NCI-H1092 treated with DMSO at 0.1 percent for 48 hours (cell line): Measurements from ENCODE around the gene VENTX.

Source experiments
- DNase-seq: peaks from one replicate; lab custom pipeline; 2025; lab: John Stamatoyannopoulos, UW

VENTX gene

GRCh38 chr10:133237588-133238465 is at the start of gene VENTX:
Gene VENTX (plus strand): TSS chr10:133237855. CDS start chr10:133237915, 60 bp downstream.
- DNase-seq: no peak

GRCh38 chr10:133187906-133188681 is 49.6 kb upstream of the VENTX start:
- DNase-seq: no peak

GRCh38 chr10:133189256-133189655 is 48.4 kb upstream of the VENTX start:
- no peak for DNase-seq

- no peak for DNase-seq
Measured at GRCh38 chr10:133189726-133190125, 47.9 kb upstream of the VENTX start.

- no peak for DNase-seq
Measured at GRCh38 chr10:133190225-133190624, 47.4 kb upstream of the VENTX start.

- DNase-seq: no peak
Measured at GRCh38 chr10:133191651-133192050, 46.0 kb upstream of the VENTX start.

- no peak for DNase-seq
Measured at GRCh38 chr10:133194151-133194550, 43.5 kb upstream of the VENTX start.

GRCh38 chr10:133195096-133195495 is 42.6 kb upstream of the VENTX start:
- no peak for DNase-seq

GRCh38 chr10:133195611-133196010 is 42.0 kb upstream of the VENTX start:
- DNase-seq: no peak

- no peak for DNase-seq
Measured at GRCh38 chr10:133196221-133196915, 41.3 kb upstream of the VENTX start.

GRCh38 chr10:133196936-133197758 is 40.5 kb upstream of the VENTX start:
- DNase-seq: no peak

- no peak for DNase-seq
Measured at GRCh38 chr10:133197786-133198185, 39.9 kb upstream of the VENTX start.

- DNase-seq: no peak
Measured at GRCh38 chr10:133198206-133198605, 39.4 kb upstream of the VENTX start.

- DNase-seq: no peak
Measured at GRCh38 chr10:133198621-133199487, 38.8 kb upstream of the VENTX start.

GRCh38 chr10:133199488-133199885 is 38.2 kb upstream of the VENTX start:
- DNase-seq: no peak

- no peak for DNase-seq
Measured at GRCh38 chr10:133199992-133200611, 37.6 kb upstream of the VENTX start.

GRCh38 chr10:133200621-133201031 is 37.0 kb upstream of the VENTX start:
- DNase-seq: no peak

- no peak for DNase-seq
Measured at GRCh38 chr10:133201151-133201947, 36.3 kb upstream of the VENTX start.
